CD4-positive, alpha-beta T cell treated with Interleukin-17A for 1 hour (primary cell): ENCODE data around the gene AQP9.

Source experiments
- DNase-seq: peaks from one replicate; pipeline ENCODE4 v3.0.0-alpha.2; 2020

The AQP9 gene

DNA sequence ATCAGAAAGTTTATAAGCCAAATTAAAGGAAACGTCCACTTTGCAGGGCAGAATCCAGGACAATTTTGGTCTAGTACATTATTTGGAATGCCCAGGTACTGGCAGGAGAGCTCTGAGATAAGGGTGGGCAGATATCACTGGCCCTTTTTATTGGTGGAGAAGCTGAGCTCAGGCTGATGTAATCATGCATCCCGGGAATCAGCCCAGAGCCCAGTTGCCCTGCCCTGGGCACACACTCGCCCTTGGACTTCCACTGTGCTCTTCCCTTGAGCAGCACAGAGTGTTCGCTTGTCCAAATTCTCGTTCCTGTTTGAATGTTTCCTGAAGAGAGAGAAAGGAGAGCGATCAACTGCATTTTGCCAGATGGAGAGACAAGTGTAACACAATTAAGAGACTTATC is 3.7 kb downstream of the AQP9 start:
- no peak for DNase-seq

DNA sequence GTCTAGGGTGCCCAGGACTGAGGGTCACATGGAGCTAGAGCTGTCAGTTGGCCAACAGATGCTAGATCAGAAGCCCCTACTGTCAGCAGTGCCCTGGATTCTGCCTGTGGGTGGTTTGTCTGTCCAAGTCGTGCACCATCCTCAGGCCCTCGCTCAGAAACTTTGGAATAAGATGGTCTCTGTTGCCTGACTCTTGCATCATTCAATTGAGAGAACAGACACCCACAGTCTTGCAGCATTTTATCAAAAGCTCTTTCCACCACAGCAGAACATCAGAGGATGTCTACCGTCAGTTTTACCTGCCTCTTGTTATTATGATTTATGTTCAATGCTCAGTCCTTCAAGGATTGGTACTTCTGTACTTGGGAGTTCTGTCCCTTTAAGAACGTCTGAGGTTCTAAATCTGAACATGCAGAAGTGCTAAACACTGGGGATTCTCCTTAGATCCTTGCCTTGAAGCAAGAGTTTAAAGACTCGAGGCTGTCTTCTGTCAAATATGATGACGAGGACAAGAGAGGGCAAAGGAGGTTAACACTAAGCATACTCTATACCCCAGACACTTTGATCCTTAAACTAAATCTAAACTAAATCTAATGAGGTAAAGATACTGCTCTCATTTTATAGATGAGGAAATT is 4.8 kb downstream of the AQP9 start:
- DNase-seq = no peak

DNA sequence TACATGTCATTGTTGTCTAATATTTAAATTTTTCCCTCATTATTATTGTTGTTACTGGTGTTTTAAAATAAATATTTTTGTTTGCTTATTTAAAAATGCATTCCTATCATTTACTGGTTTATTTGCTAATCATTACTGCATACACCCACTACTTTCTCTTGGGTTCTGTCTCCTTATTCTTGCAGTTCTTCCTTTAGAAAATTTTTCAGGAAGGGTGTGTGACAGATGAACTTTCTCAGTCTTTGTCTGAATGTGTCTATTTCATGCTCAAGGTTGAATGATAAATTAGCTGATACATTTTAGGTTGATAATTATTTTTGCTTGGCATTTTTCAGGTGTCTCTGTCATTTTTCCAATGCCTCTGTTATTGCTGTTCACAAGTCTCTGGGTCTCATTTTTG is 7.4 kb downstream of the AQP9 start:
- DNase-seq = no peak

DNA sequence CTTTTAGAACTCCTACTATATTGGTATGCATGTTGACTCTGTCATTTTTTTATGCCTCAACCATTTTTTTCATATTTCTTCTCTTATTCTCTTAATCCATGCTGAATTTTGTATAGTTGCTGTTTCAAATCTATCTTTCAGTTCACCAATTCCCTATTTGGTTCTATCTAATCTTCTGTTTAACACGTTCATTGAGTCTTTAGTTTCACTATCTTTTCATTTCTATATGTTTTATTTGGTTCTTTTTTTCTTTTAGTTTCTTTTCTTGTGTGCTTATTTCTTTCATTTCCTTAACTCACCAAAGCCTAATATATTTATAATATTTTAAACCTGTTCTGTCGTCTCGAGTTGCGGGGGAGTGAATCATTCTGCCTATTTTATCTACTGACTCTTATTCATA is 8.0 kb downstream of the AQP9 start:
- DNase-seq = no peak

DNA sequence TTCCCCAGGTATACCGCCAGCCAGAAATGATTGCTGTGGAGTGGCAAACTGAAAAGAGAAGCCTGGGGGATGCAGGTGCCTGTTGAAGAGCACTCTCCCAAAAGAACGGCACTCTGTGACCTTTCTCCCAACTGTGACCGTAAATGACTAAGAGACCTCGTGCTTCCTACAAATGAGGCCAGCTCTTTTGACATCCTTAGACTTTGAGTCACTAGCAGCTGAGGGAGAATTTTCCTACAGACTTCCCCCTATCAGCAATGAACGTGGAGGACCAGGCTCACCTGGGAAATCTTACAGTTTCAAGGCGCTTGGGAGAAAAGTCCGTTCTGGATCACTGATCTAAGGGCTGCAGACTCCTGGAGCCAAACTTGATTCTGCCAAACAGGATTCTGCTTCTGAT is 8.6 kb downstream of the AQP9 start:
- DNase-seq = no peak

DNA sequence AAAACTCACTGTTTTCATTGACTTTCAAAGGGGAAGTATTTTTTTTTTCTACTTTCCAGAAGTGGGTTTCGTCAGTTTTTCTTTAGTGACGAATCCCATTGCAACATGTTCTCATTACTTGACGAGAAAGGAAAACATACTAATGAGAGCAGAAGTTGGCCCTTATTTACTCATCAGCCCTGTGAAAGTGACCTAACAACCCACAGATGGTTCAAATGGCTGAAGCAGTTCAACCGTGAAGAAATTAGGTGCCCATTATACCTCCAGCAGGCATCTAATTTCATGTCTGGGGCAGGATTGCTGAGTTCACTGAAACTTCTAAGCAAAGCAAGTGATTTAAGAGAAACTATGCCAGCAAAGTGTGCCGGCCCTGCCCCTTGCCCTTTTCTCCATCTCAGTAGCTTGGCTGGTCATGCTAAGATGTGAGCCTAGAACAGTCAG is 9.0 kb downstream of the AQP9 start:
- DNase-seq = peak; percentile 18

DNA sequence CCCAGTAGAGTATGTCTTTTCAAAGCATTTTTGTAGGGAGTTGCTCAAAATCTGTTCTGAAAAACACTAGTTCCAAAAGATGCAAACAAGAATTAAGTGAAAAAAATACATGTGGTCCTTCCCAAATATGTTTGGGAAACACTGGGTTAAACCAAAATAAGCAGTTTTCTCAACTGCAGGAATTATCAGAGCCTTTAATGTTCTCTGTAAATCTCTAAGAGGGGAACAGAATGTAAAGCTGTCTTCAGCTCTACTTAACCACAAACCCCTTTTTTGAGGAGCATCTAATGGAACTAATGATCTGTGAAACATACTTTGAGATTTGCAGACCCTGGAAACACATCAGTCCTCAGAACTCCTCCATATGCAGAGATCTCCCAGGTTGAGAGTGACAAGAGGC is 9.9 kb downstream of the AQP9 start:
- no peak for DNase-seq

DNA sequence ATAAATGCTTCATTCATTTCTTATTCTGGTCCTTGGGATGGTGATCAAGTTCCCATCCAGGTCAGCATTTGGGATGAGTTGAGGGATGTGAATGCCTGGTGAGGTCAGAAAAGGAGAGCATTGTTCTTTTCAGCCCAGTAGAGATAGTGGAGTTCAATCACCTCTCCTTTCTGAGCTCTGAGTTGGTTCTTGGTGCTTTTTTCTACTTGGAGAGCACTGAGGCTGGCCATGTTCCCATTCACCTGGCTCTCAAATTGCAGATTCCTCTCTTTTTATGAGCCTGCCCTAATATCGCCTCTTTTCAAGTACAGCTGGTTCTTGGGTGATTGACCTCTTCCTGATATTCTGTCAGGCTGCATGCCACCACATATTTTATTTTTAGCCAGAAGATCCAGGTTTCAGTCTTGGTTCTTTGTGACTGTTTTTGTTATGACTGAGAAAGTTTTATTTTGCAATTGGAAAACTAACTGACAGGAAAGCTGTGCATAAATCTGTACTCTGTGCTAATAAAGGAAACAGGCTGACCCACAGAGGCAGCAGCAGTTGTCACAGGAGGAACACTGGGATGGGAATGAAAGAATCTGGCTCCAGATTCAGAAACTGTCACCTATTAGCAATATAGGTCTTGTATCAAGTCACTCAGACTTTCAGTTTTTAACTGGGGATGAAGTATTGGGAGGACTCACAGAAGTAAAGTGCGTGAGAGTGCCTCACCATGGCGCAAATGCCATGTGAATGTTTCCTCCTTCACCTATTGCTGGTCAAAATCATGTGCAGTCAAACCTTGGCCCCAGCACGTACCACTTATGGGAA is 10.7 kb downstream of the AQP9 start:
- no peak for DNase-seq

DNA sequence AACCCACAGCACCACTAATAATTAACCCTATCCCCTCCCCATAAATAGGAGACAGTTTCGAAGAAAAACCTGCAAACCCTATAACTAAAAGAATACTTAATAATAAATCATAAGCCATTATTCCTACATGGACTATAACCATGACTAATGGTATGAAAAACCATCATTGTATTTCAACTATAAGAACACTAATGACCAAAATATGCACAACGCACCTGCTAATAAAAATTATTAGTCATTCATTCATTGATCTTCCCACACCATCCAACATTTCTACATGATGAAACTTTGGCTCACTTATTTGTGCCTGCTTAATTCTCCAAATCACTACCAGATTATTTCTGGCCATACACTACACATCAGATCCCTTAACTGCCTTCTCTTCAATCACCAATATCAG is 16.6 kb downstream of the AQP9 start:
- DNase-seq = no peak

DNA sequence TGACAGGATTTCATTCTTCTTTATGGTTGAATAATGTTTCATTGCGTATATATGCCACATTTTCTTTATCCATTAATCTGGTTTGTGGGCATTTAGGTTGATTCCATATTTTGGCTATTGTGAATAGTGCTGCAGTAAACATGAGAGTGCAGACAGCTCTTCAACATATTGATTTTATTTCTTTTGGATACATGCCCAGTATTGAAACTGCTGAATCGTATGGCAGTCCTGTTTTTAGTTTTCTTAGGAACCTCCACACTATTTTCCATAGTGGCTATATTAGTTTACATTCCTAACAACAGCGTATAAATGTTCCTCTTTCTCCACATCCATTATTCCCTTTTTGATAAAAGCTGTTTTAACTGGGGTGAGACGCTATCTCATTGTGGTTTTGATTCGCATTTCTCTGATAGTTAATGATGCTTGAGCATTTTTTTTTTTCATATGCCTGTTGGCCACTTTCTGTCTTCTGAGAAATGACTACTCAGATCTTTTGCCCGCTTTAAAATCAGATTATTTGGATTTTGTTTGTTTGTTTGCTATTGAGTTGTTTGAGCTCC is 21.7 kb downstream of the AQP9 start:
- DNase-seq = no peak

DNA sequence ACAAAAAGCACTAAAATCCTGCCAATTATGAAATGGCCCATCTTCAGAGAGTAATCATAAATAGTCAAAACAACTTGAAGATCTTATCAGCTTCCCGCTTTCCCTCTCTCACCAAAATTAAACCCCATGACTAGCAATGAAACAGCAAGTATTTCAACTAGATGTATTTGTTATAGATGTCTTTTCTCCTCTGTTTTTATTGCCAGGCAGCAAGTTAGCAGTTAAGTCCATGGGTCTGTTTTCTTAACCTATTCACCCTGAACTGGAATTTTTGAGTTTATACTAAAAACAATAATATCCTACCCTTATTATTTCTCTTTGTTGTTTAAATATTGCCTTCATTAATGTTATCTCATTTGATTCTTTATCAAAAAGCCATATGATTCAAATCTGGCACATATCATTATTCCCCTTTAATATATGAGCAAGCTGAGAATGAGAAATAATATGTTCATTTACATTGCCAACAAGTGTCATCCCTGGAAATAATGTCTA is 23.3 kb downstream of the AQP9 start:
- DNase-seq = no peak

DNA sequence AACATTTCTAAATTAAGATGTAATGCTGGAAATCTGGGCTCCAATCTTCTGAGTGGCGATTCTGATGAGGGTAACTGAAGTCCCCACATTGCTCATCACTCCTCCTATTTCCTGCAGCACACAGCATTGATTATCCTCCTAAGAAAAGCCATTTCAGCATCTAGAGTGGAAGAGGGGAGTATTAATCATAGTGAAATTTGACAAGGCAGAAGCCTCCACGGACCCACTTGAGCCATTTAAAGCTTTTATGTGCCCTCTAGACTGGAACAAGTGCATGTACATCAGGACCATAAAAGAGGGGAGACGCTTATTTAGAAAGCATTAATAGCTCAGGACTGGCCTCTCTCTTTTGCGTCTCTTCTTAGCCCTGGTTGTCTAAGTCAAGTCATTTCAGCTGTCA is 25.8 kb downstream of the AQP9 start:
- no peak for DNase-seq

DNA sequence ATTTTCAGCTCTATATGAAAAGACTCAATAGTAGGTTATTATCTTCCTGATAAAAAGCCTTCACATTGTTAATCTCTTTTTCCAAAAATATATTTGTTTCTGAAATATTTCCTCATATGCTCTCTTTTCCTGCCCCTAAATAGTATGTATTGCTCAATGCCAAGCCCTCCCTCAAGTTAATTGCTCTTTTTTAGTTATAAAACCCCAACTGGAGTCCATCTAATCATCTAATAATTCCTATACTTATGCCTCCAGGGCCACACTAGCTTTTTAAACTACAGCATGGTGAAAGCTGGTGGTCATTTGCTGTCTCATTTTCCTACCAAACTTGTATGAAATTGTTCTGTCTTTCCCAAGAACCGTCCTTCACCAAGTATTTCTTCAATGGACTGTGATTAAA is 26.7 kb downstream of the AQP9 start:
- no peak for DNase-seq

DNA sequence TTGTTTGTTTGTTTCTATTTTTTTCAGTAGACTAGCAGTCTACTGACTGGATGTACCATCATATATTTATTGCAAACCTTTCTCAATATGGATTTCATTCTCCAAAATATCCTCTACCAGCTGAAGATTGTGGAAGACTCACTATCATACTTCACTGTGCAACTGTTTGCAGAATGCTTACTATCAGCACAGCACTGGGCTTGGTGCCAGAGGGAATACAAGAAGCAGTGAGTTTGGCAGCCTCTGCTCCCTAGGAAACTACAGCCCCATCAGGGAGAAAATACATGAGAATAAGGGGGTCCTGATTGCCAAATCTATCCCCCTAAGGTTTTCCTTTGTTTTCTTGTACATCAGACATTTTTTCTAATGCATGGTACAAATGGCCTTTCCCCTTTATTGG is 27.5 kb downstream of the AQP9 start:
- no peak for DNase-seq

DNA sequence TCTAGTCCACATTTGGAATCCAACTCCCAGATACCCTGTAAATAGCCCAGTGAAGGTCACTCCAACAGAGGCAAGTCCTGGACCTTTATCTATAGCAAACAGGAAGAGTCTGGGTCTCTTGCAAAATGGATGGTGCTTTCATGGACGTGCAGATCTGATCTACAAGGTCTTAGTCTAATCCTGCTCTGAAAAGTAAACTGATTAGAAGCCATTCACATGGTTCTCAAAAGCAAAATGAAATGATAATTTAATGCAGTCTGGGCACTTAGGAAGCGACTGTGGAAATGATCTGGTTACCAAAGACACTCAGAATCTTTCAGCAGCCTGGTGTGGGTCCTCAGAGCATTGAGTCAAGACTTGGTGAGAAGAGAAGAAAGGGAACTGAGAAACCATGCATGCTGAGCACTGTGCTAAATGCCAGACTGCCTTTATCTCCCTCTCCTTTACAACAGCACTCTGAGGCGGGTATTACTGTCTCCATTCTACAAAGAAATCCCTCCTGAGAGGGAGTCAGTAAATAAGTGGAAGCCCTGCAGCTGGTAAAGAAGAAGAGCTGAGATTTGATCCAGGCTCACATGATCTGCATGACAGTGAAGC is 29.0 kb downstream of the AQP9 start:
- no peak for DNase-seq

DNA sequence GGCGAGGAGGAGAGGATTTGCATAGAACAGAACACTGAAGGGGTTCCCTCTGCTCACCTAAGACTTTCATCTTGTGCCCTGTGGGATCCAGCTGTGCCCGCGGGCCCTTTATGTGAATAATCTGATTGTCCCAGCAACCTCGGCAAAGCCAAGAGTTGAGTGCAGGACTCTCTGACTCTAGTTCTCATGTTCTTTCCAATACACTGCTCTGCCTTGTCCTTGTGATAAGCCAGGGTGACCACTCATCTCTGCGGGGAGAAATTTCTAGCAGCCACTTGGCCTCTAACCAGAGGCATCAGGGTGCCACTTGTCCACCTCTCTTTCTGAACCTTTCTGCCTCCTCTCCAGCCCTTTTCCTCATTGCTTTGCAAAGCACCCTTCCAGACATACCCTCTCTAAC is 31.8 kb downstream of the AQP9 start:
- DNase-seq = no peak

DNA sequence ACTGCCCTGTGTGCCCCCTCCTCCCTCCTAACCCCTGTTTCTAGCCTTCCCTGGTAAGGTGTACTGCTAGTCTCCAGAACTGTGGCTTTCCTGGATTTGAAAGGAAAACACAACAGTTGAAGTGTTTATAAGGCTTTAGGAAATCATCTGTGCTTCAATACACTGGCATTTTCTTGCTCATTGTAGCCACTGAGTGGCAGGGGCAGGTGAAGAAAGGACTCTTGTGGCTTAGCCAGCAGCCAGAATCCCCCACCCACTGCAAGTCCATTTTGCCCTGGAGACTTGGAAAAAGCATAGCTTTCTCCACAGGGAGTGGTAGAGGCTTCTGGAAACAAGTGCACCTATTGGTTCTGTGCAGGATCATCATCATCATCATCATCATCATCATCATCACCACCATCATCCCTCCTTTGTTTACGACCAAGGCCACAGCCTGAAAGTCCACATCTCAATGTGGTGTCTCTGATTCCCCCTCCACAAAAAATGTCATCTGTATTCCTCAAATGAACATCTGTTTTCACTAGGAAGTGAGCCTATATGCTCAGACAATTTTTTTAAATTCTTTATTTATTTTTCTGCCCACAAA is 33.4 kb downstream of the AQP9 start:
- no peak for DNase-seq

DNA sequence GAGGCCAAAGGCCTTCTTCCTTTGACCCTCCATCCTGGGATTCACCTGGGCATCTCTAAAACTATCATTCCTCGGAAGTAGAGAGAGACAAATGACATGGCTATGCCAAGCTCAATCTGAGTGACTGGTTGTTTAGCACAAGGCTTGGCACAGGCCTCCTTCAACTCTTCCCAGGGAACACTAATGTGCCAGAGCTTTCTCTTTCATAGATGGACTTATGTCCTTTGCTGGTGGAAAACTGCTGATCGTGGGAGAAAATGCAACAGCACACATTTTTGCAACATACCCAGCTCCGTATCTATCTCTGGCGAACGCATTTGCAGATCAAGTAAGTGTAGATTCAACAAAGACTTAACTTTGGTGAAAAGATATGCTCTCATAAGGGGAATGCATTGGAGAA is 36.5 kb downstream of the AQP9 start:
- DNase-seq = no peak

DNA sequence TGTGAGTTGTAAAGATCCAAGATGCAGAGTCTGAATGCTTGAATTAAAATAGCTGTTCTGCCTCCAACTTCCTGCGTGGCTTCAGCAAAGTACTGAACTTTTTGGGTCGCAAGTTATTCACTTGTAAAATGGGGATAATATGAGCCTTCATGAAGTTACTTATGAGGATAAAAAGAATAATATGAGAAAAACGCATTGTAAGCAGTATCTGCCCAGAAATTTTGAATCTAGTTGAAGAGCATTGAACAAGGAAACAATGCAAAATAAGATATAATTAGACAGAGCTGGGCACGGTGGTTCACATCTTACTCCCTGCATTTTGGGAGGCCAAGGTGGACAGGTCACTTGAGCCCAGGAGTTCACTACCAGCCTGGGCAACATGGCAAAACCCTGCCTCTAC is 37.8 kb downstream of the AQP9 start:
- DNase-seq = no peak

DNA sequence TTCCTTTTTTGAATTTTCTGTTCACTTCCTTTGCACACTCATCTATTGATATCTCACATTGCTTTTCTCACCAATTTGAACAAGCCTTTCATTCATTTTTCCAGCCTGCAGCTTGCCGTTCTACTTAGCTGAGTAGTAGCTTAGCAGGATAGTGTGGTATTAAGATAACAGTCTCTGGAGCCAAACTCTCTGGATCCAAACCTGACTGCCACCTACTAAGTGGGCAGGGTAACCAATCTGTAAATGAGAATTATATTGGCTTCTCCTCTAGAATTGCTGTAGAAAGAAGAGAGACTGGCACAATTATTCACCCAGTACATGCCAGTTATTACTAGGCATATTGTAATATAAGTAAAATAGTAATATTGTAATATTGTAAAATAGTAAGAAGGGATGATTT is 40.5 kb downstream of the AQP9 start:
- DNase-seq = no peak

DNA sequence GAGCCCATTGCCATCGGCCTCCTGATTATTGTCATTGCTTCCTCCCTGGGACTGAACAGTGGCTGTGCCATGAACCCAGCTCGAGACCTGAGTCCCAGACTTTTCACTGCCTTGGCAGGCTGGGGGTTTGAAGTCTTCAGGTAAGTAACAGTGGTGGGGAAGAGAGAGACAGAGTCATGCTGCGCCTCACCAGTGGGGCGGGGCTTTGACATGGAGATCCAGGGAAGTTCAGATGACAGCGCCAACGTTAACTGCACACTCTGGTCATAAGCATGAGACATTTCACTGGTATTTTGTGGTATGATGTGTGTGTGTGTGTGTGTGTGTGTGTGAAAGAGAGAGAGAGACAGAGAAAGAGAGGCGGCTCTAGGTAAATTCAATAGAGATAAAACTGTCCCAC is 41.0 kb downstream of the AQP9 start:
- no peak for DNase-seq

DNA sequence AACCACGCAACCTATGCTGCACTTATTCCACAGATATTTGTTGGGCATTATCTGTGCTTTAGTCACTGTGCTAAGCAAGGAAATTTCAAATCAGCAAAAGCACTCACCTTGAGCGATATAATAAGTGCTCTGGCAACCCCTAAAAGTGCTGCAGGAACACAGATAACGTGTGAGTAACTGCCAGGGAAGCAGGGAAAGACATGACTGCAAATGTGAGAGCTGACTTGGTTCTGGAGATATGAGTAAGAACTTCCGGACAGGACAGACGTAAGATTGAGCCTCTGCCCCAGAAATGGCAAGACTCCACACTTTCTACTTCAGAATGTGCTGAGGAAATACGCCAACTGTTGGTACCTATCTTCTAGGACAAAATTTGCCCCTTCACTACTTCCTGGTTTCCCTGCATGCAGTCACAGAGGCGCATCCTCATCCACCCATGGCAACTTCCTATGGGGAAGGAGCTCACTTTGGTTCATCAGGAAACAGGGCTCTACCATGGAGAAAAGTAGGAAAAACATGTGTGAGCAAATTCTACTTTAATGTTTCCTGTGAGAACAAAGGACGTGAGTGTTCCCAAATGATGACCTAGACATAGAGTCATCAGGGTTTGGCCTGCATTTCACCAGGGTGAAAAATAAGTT is 41.7 kb downstream of the AQP9 start:
- no peak for DNase-seq
